Endodermal cell (in vitro differentiated cells): ENCODE data around the gene SLC16A1. TPM values are rescaled to one million over a fixed set of nuclear protein-coding genes. Genes with fewer than 3 reads are reported as not detected.

Experiments used
- DNase-seq: peaks from one replicate; pipeline ENCODE4 v3.0.0-alpha.2; 2017
- H3K27ac ChIP-seq: 2 replicates; pipeline ENCODE4 v1.5.1; 2013; ENCODE audit warnings: mild to moderate bottlenecking, low read depth, low read length, moderate library complexity
- H3K27me3 ChIP-seq: 2 replicates; pipeline ENCODE4 v1.6.1; 2013; ENCODE audit warnings: mild to moderate bottlenecking, low read length, moderate library complexity; ENCODE audit not compliant: insufficient read depth, control insufficient read depth, poor library complexity, severe bottlenecking
- H3K36me3 ChIP-seq: 2 replicates; pipeline ENCODE4 v1.7.0; 2013; ENCODE audit warnings: mild to moderate bottlenecking, low read length, moderate library complexity; ENCODE audit not compliant: control insufficient read depth, insufficient read depth
- H3K4me1 ChIP-seq: one replicate; pipeline ENCODE4 v1.7.0; 2013; ENCODE audit warnings: low read length; ENCODE audit not compliant: control insufficient read depth, insufficient read depth
- H3K4me3 ChIP-seq: 2 replicates; pipeline ENCODE4 v1.5.1; 2013; ENCODE audit warnings: mild to moderate bottlenecking, low read length, moderate library complexity
- H3K9ac ChIP-seq: 2 replicates; pipeline ENCODE4 v1.6.1; 2013; ENCODE audit warnings: mild to moderate bottlenecking, low read length, moderate library complexity; ENCODE audit not compliant: poor library complexity, severe bottlenecking; ENCODE audit errors: extremely low read depth
- H3K9me3 ChIP-seq: 2 replicates; pipeline ENCODE4 v1.6.1; 2013; ENCODE audit warnings: mild to moderate bottlenecking, low read length, moderate library complexity; ENCODE audit not compliant: control insufficient read depth
- H3K27ac Mint-ChIP-seq: 2 replicates; pipeline ENCODE4 v1.8.0; 2020; ENCODE audit warnings: mixed read lengths
- H3K27me3 Mint-ChIP-seq: 2 replicates; pipeline ENCODE4 v1.8.0; 2021; ENCODE audit warnings: mild to moderate bottlenecking, mixed read lengths; ENCODE audit not compliant: insufficient read depth
- H3K36me3 Mint-ChIP-seq: 2 replicates; pipeline ENCODE4 v1.8.0; 2020; ENCODE audit warnings: low read depth, mixed read lengths
- H3K4me1 Mint-ChIP-seq: 2 replicates; pipeline ENCODE4 v1.8.0; 2020; ENCODE audit warnings: mixed read lengths
- H3K4me3 Mint-ChIP-seq: 2 replicates; pipeline ENCODE4 v1.8.0; 2020; ENCODE audit warnings: mild to moderate bottlenecking, moderate library complexity, mixed read lengths
- H3K9me3 Mint-ChIP-seq: 2 replicates; pipeline ENCODE4 v1.8.0; 2020; ENCODE audit warnings: mild to moderate bottlenecking, mixed read lengths
- CTCF ChIP-seq: fragments of 200-600 bp; sonication (generic); conservative IDR thresholded peaks from 2 replicates; pipeline ENCODE4 v1.5.0; 2021; ENCODE audit warnings: antibody characterized with exemption, mild to moderate bottlenecking
- WGBS, 2 experiments: methylation state at CpG; one replicate each; pipeline versions ENCODE4 v1.1.5 to v1.1.7; 2013; ENCODE audit warnings: missing lambda C conversion rate in 2 of 2, mixed read lengths in 1 of 2; ENCODE audit not compliant: insufficient coverage in 1 of 2, insufficient read length in 1 of 2; 5-methylcytosine and 5-hydroxymethylcytosine counted together
- total RNA-seq, 2 donors: library from RNA; stranded (reverse); fragmentation: NEBNext Ultra II Directional in 1 of 2; extraction: Animal tissue kit (Norgen Biotek cat#: 25700) in 1 of 2; gene quantifications; 2 replicates in 1 of 2; 3 replicates in 1 of 2; pipeline ENCODE4 v1.2.1, GENCODE V29; 2021

Gene SLC16A1
- total RNA-seq, 2 donors from 2014 or later = 229 to 248 TPM

DNA sequence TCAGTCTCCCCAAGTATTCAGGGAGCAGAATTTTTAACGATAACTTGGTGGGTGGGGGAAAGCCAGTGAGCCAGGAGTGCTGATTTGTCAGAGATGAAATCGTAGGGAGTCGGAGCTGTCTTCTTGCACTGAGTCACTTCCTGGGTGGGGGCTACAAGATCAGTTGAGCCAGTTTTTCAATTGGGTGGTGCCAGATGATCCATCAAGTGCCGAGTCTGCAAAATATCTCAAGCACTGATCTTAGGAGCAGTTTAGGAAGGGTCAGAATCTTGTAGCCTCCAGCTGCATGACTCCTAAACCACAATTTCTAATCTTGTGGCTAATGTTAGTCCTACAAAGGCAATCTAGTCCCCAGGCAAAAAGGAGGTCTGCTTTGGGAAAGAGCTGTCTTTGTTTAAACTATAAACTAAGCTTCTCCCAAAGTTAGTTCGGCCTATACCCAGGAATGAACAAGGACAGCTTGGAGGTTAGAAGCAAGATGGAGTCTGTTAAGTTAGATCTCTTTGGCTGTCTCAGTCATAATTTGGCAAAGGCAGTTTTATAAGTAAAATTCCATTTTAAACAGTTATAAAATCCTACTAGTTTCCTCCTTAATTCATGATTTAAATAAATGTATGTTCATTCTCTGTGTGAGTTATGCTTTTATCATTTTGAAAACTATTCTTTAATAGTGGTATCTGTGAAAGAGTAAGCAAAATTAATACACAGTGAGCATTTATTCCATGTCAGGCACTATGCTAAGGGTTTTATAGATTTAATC, 51.7 kb downstream of the SLC16A1 start:
- Histone ChIP-seq H3K27ac (no peak overlapping the region), H3K27me3 (no peaks in the 10 kb centered on the region), H3K36me3 (peaks cover 16% of the 10 kb centered on the region), H3K4me1 (peaks cover 4% of the 10 kb centered on the region), H3K4me3 (no peak overlapping the region), H3K9me3 (peaks cover 32% of the 10 kb centered on the region), H3K9ac (no peak overlapping the region)
- Mint-ChIP-seq H3K9me3 (peaks cover 19% of the 10 kb centered on the region), H3K4me3 (no peak overlapping the region), H3K27me3 (no peaks in the 10 kb centered on the region), H3K27ac (peak overlapping the region; percentile 28), H3K4me1 (peaks cover 43% of the 10 kb centered on the region), H3K36me3 (peaks cover 20% of the 10 kb centered on the region)
- DNase-seq = no peak
- TF ChIP-seq CTCF = no peak
- 91 to 96% methylated on average over 4 to 5 of the region's 5 CpGs for WGBS, 2 experiments

GRCh38 chr1:112902221-112902620, 53.8 kb downstream of the SLC16A1 start:
- H3K4me3 ChIP-seq = no peak overlapping the region
- H3K4me1 ChIP-seq = peaks cover 4% of the 10 kb centered on the region
- peaks cover 39% of the 10 kb centered on the region for H3K4me1 Mint-ChIP-seq
- DNase-seq = no peak
- H3K9me3 Mint-ChIP-seq = peaks cover 20% of the 10 kb centered on the region
- no peak overlapping the region for H3K9ac ChIP-seq
- H3K27me3 ChIP-seq = no peaks in the 10 kb centered on the region
- H3K4me3 Mint-ChIP-seq = no peak overlapping the region
- TF ChIP-seq CTCF = no peak
- no peak overlapping the region for H3K27ac ChIP-seq
- H3K27ac Mint-ChIP-seq = no peak overlapping the region
- peaks cover 10% of the 10 kb centered on the region for H3K36me3 Mint-ChIP-seq
- peaks cover 9% of the 10 kb centered on the region for H3K36me3 ChIP-seq
- H3K27me3 Mint-ChIP-seq = no peaks in the 10 kb centered on the region
- peaks cover 32% of the 10 kb centered on the region for H3K9me3 ChIP-seq

DNA sequence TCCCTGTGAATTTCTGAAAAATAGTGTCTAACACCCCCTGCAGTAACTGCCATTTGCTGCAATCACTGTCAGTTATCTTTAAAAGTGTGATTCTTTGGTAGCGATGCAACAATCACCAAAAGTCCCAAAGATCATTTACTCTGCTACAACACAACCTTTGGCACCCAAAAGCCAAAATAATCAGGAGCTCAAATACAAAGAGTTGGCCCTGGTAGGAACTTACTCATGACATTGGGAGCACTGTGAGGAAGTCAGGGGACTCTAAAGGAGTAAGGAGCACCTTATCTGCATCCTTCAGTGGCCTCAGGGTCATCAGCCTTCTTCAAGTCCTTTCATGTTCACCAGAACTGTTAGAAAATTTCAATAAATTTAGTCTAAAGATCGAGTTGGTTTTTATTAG, 54.6 kb downstream of the SLC16A1 start:
- no peak overlapping the region for H3K4me3 Mint-ChIP-seq
- Histone ChIP-seq H3K27me3 (no peaks in the 10 kb centered on the region), H3K9ac (no peak overlapping the region), H3K9me3 (peaks cover 37% of the 10 kb centered on the region), H3K27ac (no peak overlapping the region), H3K4me3 (no peak overlapping the region), H3K36me3 (peaks cover under 1% of the 10 kb centered on the region), H3K4me1 (peaks cover 4% of the 10 kb centered on the region)
- H3K36me3 Mint-ChIP-seq = peaks cover 10% of the 10 kb centered on the region
- H3K27ac Mint-ChIP-seq = no peak overlapping the region
- no peak for DNase-seq
- 86% methylated on average over 2 of the region's 2 CpGs; no CpG with 5 or more reads in 1 of the 2 experiments for WGBS, 2 experiments
- H3K4me1 Mint-ChIP-seq = peaks cover 32% of the 10 kb centered on the region
- no peak for TF ChIP-seq CTCF
- no peaks in the 10 kb centered on the region for H3K27me3 Mint-ChIP-seq
- H3K9me3 Mint-ChIP-seq = peaks cover 28% of the 10 kb centered on the region
